ENCODE data around the gene SETD2.

SETD2 gene

GRCh38 chr3:47102081-47102600, 61.8 kb downstream of the SETD2 start:
- DNase-seq: no peak
- H3K27me3 ChIP-seq (replicated peaks): no peaks in the 10 kb centered on the region
- H3K27ac ChIP-seq: no peak overlapping the region
- TF ChIP-seq CTCF (IDR thresholded peaks at IDR 0.05; ENCODE audit: low read depth, low read length, missing control alignments): no peak
- peaks cover 17% of the 10 kb centered on the region for H3K36me3 ChIP-seq (replicated peaks)
- no peak overlapping the region for H3K4me3 ChIP-seq (ENCODE audit: low read depth, low read length)
- in situ Hi-C loops (cut with HindIII; ENCODE audit: low pct_ligation_motif_present, low sequenced_read_pairs): no loop called here

- in situ Hi-C loops (cut with HindIII; ENCODE audit: low pct_ligation_motif_present, low sequenced_read_pairs): no loop called here
- TF ChIP-seq CTCF (IDR thresholded peaks at IDR 0.05; ENCODE audit: low read depth, low read length, missing control alignments): no peak
- Histone ChIP-seq H3K36me3 (replicated peaks) (peaks cover 20% of the 10 kb centered on the region), H3K27ac (no peak overlapping the region), H3K4me3 (ENCODE audit: low read depth, low read length) (no peak overlapping the region), H3K27me3 (replicated peaks) (no peaks in the 10 kb centered on the region)
- no peak for DNase-seq
These were observed 65.0 kb downstream of the SETD2 start for GRCh38 chr3:47098910-47099309.

GRCh38 chr3:47097864-47098263, 66.0 kb downstream of the SETD2 start:
- in situ Hi-C loops (cut with HindIII; ENCODE audit: low pct_ligation_motif_present, low sequenced_read_pairs): no loop called here
- no peak overlapping the region for H3K27ac ChIP-seq
- DNase-seq: no peak
- H3K4me3 ChIP-seq (ENCODE audit: low read depth, low read length): no peak overlapping the region
- H3K36me3 ChIP-seq (replicated peaks): peaks cover 14% of the 10 kb centered on the region
- H3K27me3 ChIP-seq (replicated peaks): no peaks in the 10 kb centered on the region
- no peak for TF ChIP-seq CTCF (IDR thresholded peaks at IDR 0.05; ENCODE audit: low read depth, low read length, missing control alignments)

GRCh38 chr3:47096959-47097358, 67.0 kb downstream of the SETD2 start:
- H3K27ac ChIP-seq: peak overlapping the region; percentile 40
- peak; percentile 55 for DNase-seq
- no peak for TF ChIP-seq CTCF (IDR thresholded peaks at IDR 0.05; ENCODE audit: low read depth, low read length, missing control alignments)
- in situ Hi-C loops (cut with HindIII; ENCODE audit: low pct_ligation_motif_present, low sequenced_read_pairs): no loop called here
- H3K36me3 ChIP-seq (replicated peaks): peaks cover 11% of the 10 kb centered on the region
- no peaks in the 10 kb centered on the region for H3K27me3 ChIP-seq (replicated peaks)
- no peak overlapping the region for H3K4me3 ChIP-seq (ENCODE audit: low read depth, low read length)

GRCh38 chr3:47092090-47092489, 71.8 kb downstream of the SETD2 start:
- DNase-seq: no peak
- in situ Hi-C loops (cut with HindIII; ENCODE audit: low pct_ligation_motif_present, low sequenced_read_pairs): no loop called here
- Histone ChIP-seq H3K4me3 (ENCODE audit: low read depth, low read length) (no peak overlapping the region), H3K27ac (no peak overlapping the region), H3K27me3 (replicated peaks) (no peaks in the 10 kb centered on the region), H3K36me3 (replicated peaks) (peaks cover 12% of the 10 kb centered on the region)
- no peak for TF ChIP-seq CTCF (IDR thresholded peaks at IDR 0.05; ENCODE audit: low read depth, low read length, missing control alignments)

GRCh38 chr3:47089630-47090029, 74.3 kb downstream of the SETD2 start:
- no peak for TF ChIP-seq CTCF (IDR thresholded peaks at IDR 0.05; ENCODE audit: low read depth, low read length, missing control alignments)
- H3K36me3 ChIP-seq (replicated peaks): peaks cover 11% of the 10 kb centered on the region
- no peak for DNase-seq
- no peaks in the 10 kb centered on the region for H3K27me3 ChIP-seq (replicated peaks)
- no peak overlapping the region for H3K4me3 ChIP-seq (ENCODE audit: low read depth, low read length)
- no peak overlapping the region for H3K27ac ChIP-seq
- in situ Hi-C loops (cut with HindIII; ENCODE audit: low pct_ligation_motif_present, low sequenced_read_pairs): no loop called here
